ENCODE measurements around the gene SREBF2. TPM values are rescaled to one million over a fixed set of nuclear protein-coding genes. Genes with fewer than 3 reads are reported as not detected.

Gene SREBF2
- total and polyA plus RNA-seq, 10 of the 15 experiments (the other 5 are each of a cell fraction or from before 2014, with no cell fraction given) = 2.4 to 177 (median 78.8) TPM

GRCh38 chr22:41902016-41902415 is 69.1 kb downstream of the SREBF2 start:
- ChIA-PET POLR2A (no interaction called here), CTCF (interaction anchor here (1.4 to 1.8 kb wide), 2 partner anchors 155 to 205 kb away, joined by 6 to 8 read pairs; no protein-coding TSS in a partner anchor)
- TSS peak; percentile 3 for BruUV-seq (replicated peaks)

More at GRCh38 chr22:41902016-41902415, 69.1 kb downstream of the SREBF2 start:
- ATAC-seq (no peak), FAIRE-seq (no peak), DNase-seq (ENCODE audit: low read depth, low spot score) (no peak)
- Histone ChIP-seq H3K4me3 (no peak overlapping the region), H3K9ac (ENCODE audit: control insufficient read depth, insufficient read depth, low read length) (no peak overlapping the region), H3K4me1 (ENCODE audit: control insufficient read depth, insufficient read depth, low read length) (no peaks in the 10 kb centered on the region), H3K9me3 (replicated peaks; ENCODE audit: control insufficient read depth, insufficient read depth, low read length) (no peaks in the 10 kb centered on the region), H3K4me2 (ENCODE audit: control insufficient read depth, insufficient read depth) (no peak overlapping the region), H4K20me1 (ENCODE audit: control insufficient read depth, insufficient read depth) (no peaks in the 10 kb centered on the region), H3K27me3 (replicated peaks in 1 of 2; ENCODE audit: control insufficient read depth in 2 of 2, insufficient read depth in 2 of 2, low read length in 1 of 2) (no peaks in the 10 kb centered on the region), H3K79me2 (ENCODE audit: control insufficient read depth, insufficient read depth, low read length) (no peaks in the 10 kb centered on the region), H3K27ac (ENCODE audit: control insufficient read depth, insufficient read depth) (no peak overlapping the region), H2AFZ (ENCODE audit: control insufficient read depth, low read depth, low read length) (no peak overlapping the region), H3K36me3 (ENCODE audit: control insufficient read depth in 2 of 2, insufficient read depth in 2 of 2, low read length in 1 of 2) (peaks cover 45 to 56% of the 10 kb centered on the region in 2 experiments; a peak in 3 of 4 replicates)
- 97% methylated on average over 7 of the region's 7 CpGs for WGBS (ENCODE audit: insufficient coverage, insufficient replicate concordance, low lambda C conversion rate, missing lambda C conversion rate)
- SMC1A ChIA-PET (ENCODE audit: uncharacterized antibody, unreplicated experiment) = interaction anchor here (1.1 kb wide), 1 partner anchor 38 kb away, joined by 5 read pairs; no protein-coding TSS in a partner anchor
- RAD21 ChIA-PET (ENCODE audit: unreplicated experiment) = no interaction called here
- in situ Hi-C loops (cut with MboI) = no loop called here
- intact Hi-C loops (cut with micrococcal nuclease; ENCODE audit: unreplicated experiment) = no loop called here
- TF ChIP-seq POLR2A (IDR thresholded peaks at IDR 0.05; ENCODE audit: low read depth, low read length) = peak; percentile 55
- TF ChIP-seq ZBTB11 (CRISPR knock-in tag; IDR thresholded peaks at IDR 0.05) = no peak
